NOMO-1 (cell line): ENCODE data around the gene TRIP12.
"Not testable (repeated sequence)": the region's sequence is repeated elsewhere in the genome, so short reads cannot be mapped to it uniquely, and the experiment has no call there.

Experiments used
- DNase-seq, 2 experiments: peaks; one replicate each; lab custom pipeline; 2025; ENCODE audit not compliant: unreplicated experiment in 2 of 2; lab: John Stamatoyannopoulos, UW

Gene TRIP12

GRCh38 chr2:229779650-229780049, 142.2 kb downstream of the TRIP12 start:
- no peak for DNase-seq

- no peak for DNase-seq
Observed at GRCh38 chr2:229777716-229778115, 144.1 kb downstream of the TRIP12 start.

GRCh38 chr2:229775614-229776313, 146.0 kb downstream of the TRIP12 start:
- no peak for DNase-seq

- DNase-seq: no peak
Observed at GRCh38 chr2:229774237-229774636, 147.6 kb downstream of the TRIP12 start.

GRCh38 chr2:229768235-229768634, 153.6 kb downstream of the TRIP12 start:
- no peak for DNase-seq

- no peak for DNase-seq
Observed at GRCh38 chr2:229765721-229766120, 156.1 kb downstream of the TRIP12 start.

GRCh38 chr2:229761663-229762062, 160.1 kb downstream of the TRIP12 start:
- DNase-seq: no peak

GRCh38 chr2:229757462-229757861, 164.3 kb downstream of the TRIP12 start:
- not testable (repeated sequence) for DNase-seq

GRCh38 chr2:229752970-229753729, 168.7 kb downstream of the TRIP12 start:
- no peak for DNase-seq

GRCh38 chr2:229749779-229750178, 172.0 kb downstream of the TRIP12 start:
- no peak for DNase-seq

GRCh38 chr2:229748950-229749349, 172.9 kb downstream of the TRIP12 start:
- DNase-seq: no peak

- not testable (repeated sequence) for DNase-seq
Observed at GRCh38 chr2:229742691-229743090, 179.1 kb downstream of the TRIP12 start.

- DNase-seq: no peak
Observed at GRCh38 chr2:229740279-229740678, 181.5 kb downstream of the TRIP12 start.

- no peak for DNase-seq
Observed at GRCh38 chr2:229738024-229738625, 183.7 kb downstream of the TRIP12 start.

GRCh38 chr2:229734410-229734809, 187.4 kb downstream of the TRIP12 start:
- no peak for DNase-seq

- no peak for DNase-seq
Observed at GRCh38 chr2:229733611-229734245, 188.1 kb downstream of the TRIP12 start.

GRCh38 chr2:229732897-229733296, 188.9 kb downstream of the TRIP12 start:
- no peak for DNase-seq

GRCh38 chr2:229731916-229732315, 189.9 kb downstream of the TRIP12 start:
- no peak for DNase-seq

GRCh38 chr2:229731363-229731762, 190.4 kb downstream of the TRIP12 start:
- no peak for DNase-seq

GRCh38 chr2:229728370-229728769, 193.4 kb downstream of the TRIP12 start:
- no peak for DNase-seq

GRCh38 chr2:229726643-229727042, 195.2 kb downstream of the TRIP12 start:
- DNase-seq: no peak
